GM18951 (cell line): Measurements from ENCODE around the gene OPCML.

Source experiments
- POLR2A ChIP-seq: IDR thresholded peaks from 4 replicates; pipeline ENCODE4 v1.6.1; 2011; ENCODE audit warnings: mild to moderate bottlenecking; ENCODE audit not compliant: insufficient read length, insufficient read depth; ENCODE audit errors: extremely low read depth
- in situ Hi-C: fragments of 300-500 bp; cut with MboI; formaldehyde crosslinking; loops from one replicate; pipeline ENCODE4 v1.12.0; 2022; ENCODE audit warnings: low sequenced_read_pairs, mixed read lengths, inconsistent platforms; ENCODE audit not compliant: unreplicated experiment

The OPCML gene

DNA sequence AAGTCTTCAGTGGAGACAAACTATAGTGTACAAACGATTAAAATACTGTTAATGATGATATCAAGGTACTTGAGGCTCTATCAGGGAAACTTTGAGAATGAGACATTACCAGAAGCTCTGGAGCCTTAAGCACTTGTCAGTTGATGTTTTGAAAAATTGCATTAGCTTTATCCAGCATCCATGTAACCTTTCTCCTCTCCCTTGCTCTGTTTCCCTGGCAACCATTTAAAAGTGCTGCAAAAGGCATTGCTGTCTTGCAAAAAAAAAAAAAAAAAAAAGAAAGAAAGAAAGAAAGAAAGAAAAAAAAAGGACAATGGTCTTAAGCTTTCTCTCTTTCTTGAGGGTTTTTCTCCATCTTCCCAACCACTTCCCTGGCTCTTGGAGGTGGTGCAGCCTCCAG lies 787.0 kb downstream of the OPCML start:
- TF ChIP-seq POLR2A, result no peak
- in situ Hi-C loops, result no loop called here

- no peak for TF ChIP-seq POLR2A
- in situ Hi-C loops, result no loop called here
Observed at GRCh38 chr11:132744771-132745170, 787.5 kb downstream of the OPCML start.

DNA sequence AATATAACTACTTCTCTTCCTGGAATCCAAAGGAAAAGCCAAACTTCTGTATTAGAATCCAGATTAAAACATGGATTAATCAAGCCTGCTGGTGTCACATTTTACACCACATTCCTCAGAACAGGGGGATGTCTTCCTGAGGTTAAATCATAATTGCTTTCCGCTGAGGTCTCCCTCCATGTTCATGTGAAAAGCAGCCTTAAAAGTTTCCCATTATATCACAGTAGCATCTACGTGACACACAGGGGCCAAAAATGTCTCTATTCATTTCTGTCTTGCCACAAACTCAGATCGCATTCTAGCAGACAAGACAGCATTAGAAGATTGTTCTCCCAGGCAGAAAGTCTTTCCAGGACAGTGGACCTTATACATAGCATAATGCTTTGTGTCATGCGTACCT lies 788.7 kb downstream of the OPCML start:
- no peak for TF ChIP-seq POLR2A
- in situ Hi-C loops, result no loop called here

DNA sequence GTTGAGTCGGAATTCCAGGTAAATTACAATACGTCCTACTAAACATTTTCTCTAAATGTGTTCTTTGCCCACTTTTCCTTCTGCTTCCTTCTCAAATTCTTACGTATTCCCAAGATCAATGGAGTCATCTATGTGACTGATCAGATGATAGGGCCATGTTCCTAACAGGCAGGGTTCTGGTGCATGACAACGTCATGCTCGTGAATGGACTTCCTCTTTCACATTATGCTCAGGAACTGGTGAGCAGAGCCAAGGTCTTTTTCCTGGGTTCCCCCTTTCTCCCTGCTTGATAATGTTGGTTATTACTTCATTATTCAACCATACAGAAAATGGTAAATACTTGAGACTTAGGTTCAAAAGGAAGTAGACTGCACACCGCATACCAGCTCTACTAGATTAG lies 789.4 kb downstream of the OPCML start:
- in situ Hi-C loops, result no loop called here
- no peak for TF ChIP-seq POLR2A

GRCh38 chr11:132734217-132734616 lies 798.1 kb downstream of the OPCML start:
- in situ Hi-C loops, result no loop called here
- TF ChIP-seq POLR2A, result no peak

GRCh38 chr11:132728026-132728425 lies 804.3 kb downstream of the OPCML start:
- no peak for TF ChIP-seq POLR2A
- in situ Hi-C loops, result no loop called here

GRCh38 chr11:132721526-132721925 lies 810.8 kb downstream of the OPCML start:
- no peak for TF ChIP-seq POLR2A
- in situ Hi-C loops, result no loop called here

GRCh38 chr11:132719684-132720083 lies 812.6 kb downstream of the OPCML start:
- TF ChIP-seq POLR2A, result no peak
- in situ Hi-C loops, result no loop called here

DNA sequence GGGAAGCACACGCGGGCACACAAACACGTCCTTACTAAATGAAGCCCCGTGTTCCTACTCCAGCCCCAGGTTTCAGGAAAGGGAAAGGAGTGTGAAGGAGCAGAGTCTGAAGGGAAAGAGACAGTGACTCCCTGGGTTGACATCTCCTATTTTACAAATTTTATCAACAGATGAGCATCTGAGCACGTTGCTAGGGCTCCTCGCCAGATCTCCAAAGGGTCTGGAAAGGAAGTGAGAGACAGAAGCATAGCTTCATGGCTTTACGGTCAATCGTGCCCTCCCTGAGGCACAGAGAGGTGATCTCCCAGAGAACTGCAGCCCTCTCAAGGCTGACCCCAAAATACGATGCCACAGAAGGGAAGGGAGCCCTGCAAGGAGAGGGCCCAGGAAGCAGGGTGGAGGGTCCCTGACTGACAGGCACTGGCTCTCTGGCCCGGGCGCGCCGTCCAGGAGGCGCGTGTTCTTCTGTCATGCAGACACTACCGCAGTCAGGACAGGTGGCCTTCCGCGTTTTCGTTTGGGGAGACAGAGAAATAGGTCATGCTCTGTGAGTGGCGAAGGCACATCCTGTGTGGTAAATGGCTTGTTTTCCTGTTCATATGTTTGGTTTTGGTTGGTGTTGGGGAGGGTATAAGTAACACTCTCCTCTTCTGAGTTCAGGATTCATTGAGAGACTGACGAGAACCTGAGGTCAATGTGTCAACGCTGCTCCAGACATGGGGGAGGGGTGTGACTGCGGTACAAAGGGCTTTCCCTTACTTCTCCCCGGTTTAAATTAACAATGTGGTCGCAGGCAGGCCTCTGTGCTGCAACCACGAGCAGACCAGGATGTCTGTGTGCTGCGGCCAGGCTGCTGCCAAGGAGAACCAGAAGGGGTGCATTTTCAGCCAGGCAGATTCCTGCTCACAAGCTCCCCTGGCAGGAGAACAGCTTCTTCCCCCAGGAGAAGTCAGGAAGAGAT lies 813.3 kb downstream of the OPCML start:
- no peak for TF ChIP-seq POLR2A

DNA sequence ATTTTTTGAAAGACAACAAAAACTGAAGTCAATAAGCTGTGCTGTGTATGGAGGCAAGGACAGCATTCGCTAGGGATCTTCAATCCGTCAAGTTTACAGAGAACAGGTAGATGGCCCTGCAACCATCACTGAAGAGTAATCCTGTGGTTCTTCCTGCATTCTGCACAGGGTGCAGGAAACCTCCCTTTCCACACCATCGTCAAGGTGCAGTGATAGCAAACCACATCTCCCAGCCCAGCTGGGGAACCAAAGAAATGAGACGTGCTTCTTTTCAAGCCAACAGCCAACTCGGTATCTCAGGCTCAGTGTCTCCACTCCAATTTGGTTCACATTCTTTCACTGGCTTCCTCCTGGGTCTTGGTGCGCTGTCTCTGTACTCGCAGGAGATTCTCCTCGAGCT lies 814.5 kb downstream of the OPCML start:
- TF ChIP-seq POLR2A, result no peak
- in situ Hi-C loops, result no loop called here

More for the DNA sequence above, 813.3 kb downstream of the OPCML start:
- in situ Hi-C loops, result no loop called here

DNA sequence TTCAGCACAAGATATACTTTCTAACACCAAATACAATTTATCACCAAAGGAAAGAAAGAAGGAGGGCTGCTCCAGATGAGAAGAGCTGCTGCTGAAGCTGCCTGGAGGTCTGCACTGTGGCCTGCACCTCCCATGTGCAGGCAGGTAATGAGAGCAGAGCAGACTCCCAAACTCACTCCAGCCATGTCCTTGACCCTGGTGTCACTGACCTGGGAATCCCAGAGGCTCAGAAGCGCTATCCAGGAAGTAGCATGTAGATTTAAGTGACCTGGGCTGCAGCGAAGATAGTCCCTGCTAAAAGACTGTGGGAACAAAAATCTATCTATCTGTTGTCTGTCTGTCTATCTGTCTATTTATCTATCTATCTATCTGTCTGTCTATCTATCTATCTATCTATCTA lies 816.3 kb downstream of the OPCML start:
- TF ChIP-seq POLR2A, result no peak
- in situ Hi-C loops, result no loop called here

DNA sequence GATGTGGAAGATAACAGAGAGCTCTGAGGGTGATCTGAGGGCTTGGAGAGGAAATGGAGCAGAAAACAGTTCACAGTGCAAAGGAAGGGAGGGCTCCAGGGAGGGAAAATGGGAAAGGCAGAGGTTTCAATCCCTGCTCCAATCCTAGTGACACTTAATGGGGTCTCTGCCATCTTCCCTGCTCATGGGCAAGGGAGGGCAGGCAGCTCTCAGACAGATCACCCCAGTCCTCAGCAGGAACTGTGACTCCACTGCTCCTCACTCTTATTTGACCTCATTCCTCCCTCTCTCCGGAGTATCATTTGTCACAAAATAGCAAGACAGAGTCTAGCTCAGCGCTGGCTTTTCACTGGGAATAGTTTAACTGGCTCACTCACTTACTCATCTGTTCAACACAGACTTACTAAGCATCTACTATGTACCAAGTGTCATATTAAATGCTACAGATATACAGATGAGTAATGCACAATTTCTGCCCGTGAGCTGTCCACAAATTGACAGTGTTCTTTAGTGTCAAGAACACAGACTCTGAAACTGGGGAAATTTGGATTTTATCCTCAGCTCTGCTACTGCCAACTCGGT lies 817.4 kb downstream of the OPCML start:
- in situ Hi-C loops, result no loop called here
- no peak for TF ChIP-seq POLR2A

- in situ Hi-C loops, result no loop called here
- TF ChIP-seq POLR2A, result no peak
Observed at GRCh38 chr11:132712466-132712865, 819.8 kb downstream of the OPCML start.
